Stimulated activated effector memory CD8-positive, alpha-beta T cell treated with anti-CD3 and anti-CD28 coated beads, Interleukin-12 subunit alpha, Interleukin-12 subunit beta, amount 100 ng/mL, for 72 hours (primary cell): Measurements from ENCODE around the gene ITGAE.

Experiments
- ATAC-seq: fragments of 150-1000 bp; cut with Tn5 transposase; 2 replicates; pipeline ENCODE4 v1.10.0; 2021
- DNase-seq, 2 donors: peaks; one replicate each; pipeline ENCODE4 v3.0.0; 2021 to 2022; ENCODE audit warnings: low spot score in 2 of 2
- H3K27ac Mint-ChIP-seq: one replicate; pipeline ENCODE4 v1.8.0; 2022; ENCODE audit warnings: mild to moderate bottlenecking, mixed read lengths
- H3K36me3 Mint-ChIP-seq: one replicate; pipeline ENCODE4 v1.8.0; 2022; ENCODE audit warnings: mild to moderate bottlenecking, mixed read lengths
- H3K4me1 Mint-ChIP-seq: one replicate; pipeline ENCODE4 v1.8.0; 2022; ENCODE audit warnings: mixed read lengths
- H3K4me3 Mint-ChIP-seq: one replicate; pipeline ENCODE4 v1.8.0; 2022; ENCODE audit warnings: mild to moderate bottlenecking, mixed read lengths
- H3K9me3 Mint-ChIP-seq: one replicate; pipeline ENCODE4 v1.8.0; 2022; ENCODE audit warnings: mixed read lengths

Gene ITGAE

GRCh38 chr17:3828151-3828851 lies 27.3 kb upstream of the ITGAE start:
- no peak overlapping the region for H3K4me3 Mint-ChIP-seq
- H3K36me3 Mint-ChIP-seq, result peaks cover 98% of the 10 kb centered on the region
- peaks cover 12% of the 10 kb centered on the region for H3K4me1 Mint-ChIP-seq
- no peak for DNase-seq
- H3K27ac Mint-ChIP-seq, result no peak overlapping the region
- no peak for ATAC-seq
- H3K9me3 Mint-ChIP-seq, result no peaks in the 10 kb centered on the region

GRCh38 chr17:3827124-3827773 lies 26.3 kb upstream of the ITGAE start:
- Mint-ChIP-seq H3K9me3 (no peaks in the 10 kb centered on the region), H3K4me3 (no peak overlapping the region), H3K36me3 (peaks cover 98% of the 10 kb centered on the region), H3K27ac (no peak overlapping the region), H3K4me1 (peaks cover 12% of the 10 kb centered on the region)
- ATAC-seq, result peak; percentile 62
- peak; percentile 62 to 79 for DNase-seq

- H3K4me1 Mint-ChIP-seq, result peaks cover 12% of the 10 kb centered on the region
- peaks cover 100% of the 10 kb centered on the region for H3K36me3 Mint-ChIP-seq
- no peak overlapping the region for H3K4me3 Mint-ChIP-seq
- ATAC-seq, result peak; percentile 19
- H3K9me3 Mint-ChIP-seq, result no peaks in the 10 kb centered on the region
- DNase-seq, result no peak
- peak overlapping the region; percentile 50 for H3K27ac Mint-ChIP-seq
Observed at GRCh38 chr17:3826191-3826590, 25.2 kb upstream of the ITGAE start.

- ATAC-seq (no peak), DNase-seq (no peak)
- Mint-ChIP-seq H3K9me3 (no peaks in the 10 kb centered on the region), H3K27ac (no peak overlapping the region), H3K4me3 (no peak overlapping the region), H3K4me1 (peaks cover 2% of the 10 kb centered on the region), H3K36me3 (peaks cover 100% of the 10 kb centered on the region)
Observed at GRCh38 chr17:3821101-3821500, 20.1 kb upstream of the ITGAE start.

- Mint-ChIP-seq H3K27ac (no peak overlapping the region), H3K36me3 (peaks cover 100% of the 10 kb centered on the region), H3K9me3 (no peaks in the 10 kb centered on the region), H3K4me1 (no peaks in the 10 kb centered on the region), H3K4me3 (no peak overlapping the region)
- ATAC-seq (no peak), DNase-seq (no peak)
Observed at GRCh38 chr17:3818786-3819185, 17.8 kb upstream of the ITGAE start.

GRCh38 chr17:3817851-3818605 lies 17.0 kb upstream of the ITGAE start:
- DNase-seq (no peak), ATAC-seq (no peak)
- Mint-ChIP-seq H3K4me3 (no peak overlapping the region), H3K36me3 (peaks cover 100% of the 10 kb centered on the region), H3K9me3 (no peaks in the 10 kb centered on the region), H3K4me1 (no peaks in the 10 kb centered on the region), H3K27ac (no peak overlapping the region)

GRCh38 chr17:3815925-3816324 lies 14.9 kb upstream of the ITGAE start:
- peaks cover 100% of the 10 kb centered on the region for H3K36me3 Mint-ChIP-seq
- ATAC-seq (no peak), DNase-seq (no peak)
- no peak overlapping the region for H3K27ac Mint-ChIP-seq
- H3K9me3 Mint-ChIP-seq, result no peaks in the 10 kb centered on the region
- no peak overlapping the region for H3K4me3 Mint-ChIP-seq
- H3K4me1 Mint-ChIP-seq, result no peaks in the 10 kb centered on the region

GRCh38 chr17:3815122-3815521 lies 14.1 kb upstream of the ITGAE start:
- H3K36me3 Mint-ChIP-seq, result peaks cover 100% of the 10 kb centered on the region
- peaks cover under 1% of the 10 kb centered on the region for H3K4me1 Mint-ChIP-seq
- H3K9me3 Mint-ChIP-seq, result no peaks in the 10 kb centered on the region
- H3K27ac Mint-ChIP-seq, result no peak overlapping the region
- no peak overlapping the region for H3K4me3 Mint-ChIP-seq
- ATAC-seq, result no peak
- no peak for DNase-seq

GRCh38 chr17:3814361-3814760 lies 13.4 kb upstream of the ITGAE start:
- H3K4me1 Mint-ChIP-seq, result peaks cover 4% of the 10 kb centered on the region
- H3K4me3 Mint-ChIP-seq, result no peak overlapping the region
- H3K27ac Mint-ChIP-seq, result no peak overlapping the region
- H3K36me3 Mint-ChIP-seq, result peaks cover 100% of the 10 kb centered on the region
- no peaks in the 10 kb centered on the region for H3K9me3 Mint-ChIP-seq
- ATAC-seq (no peak), DNase-seq (no peak)

- H3K27ac Mint-ChIP-seq, result no peak overlapping the region
- H3K36me3 Mint-ChIP-seq, result peaks cover 95% of the 10 kb centered on the region
- DNase-seq (no peak), ATAC-seq (no peak)
- H3K9me3 Mint-ChIP-seq, result no peaks in the 10 kb centered on the region
- no peak overlapping the region for H3K4me3 Mint-ChIP-seq
- peaks cover 10% of the 10 kb centered on the region for H3K4me1 Mint-ChIP-seq
Observed at GRCh38 chr17:3813171-3813570, 12.2 kb upstream of the ITGAE start.

GRCh38 chr17:3812771-3813170 lies 11.8 kb upstream of the ITGAE start:
- peaks cover 95% of the 10 kb centered on the region for H3K36me3 Mint-ChIP-seq
- DNase-seq (no peak), ATAC-seq (no peak)
- H3K4me3 Mint-ChIP-seq, result no peak overlapping the region
- no peaks in the 10 kb centered on the region for H3K9me3 Mint-ChIP-seq
- H3K27ac Mint-ChIP-seq, result no peak overlapping the region
- H3K4me1 Mint-ChIP-seq, result peaks cover 12% of the 10 kb centered on the region

- Mint-ChIP-seq H3K4me1 (peaks cover 12% of the 10 kb centered on the region), H3K36me3 (peaks cover 95% of the 10 kb centered on the region), H3K27ac (no peak overlapping the region), H3K9me3 (no peaks in the 10 kb centered on the region), H3K4me3 (no peak overlapping the region)
- no peak for ATAC-seq
- no peak for DNase-seq
Observed at GRCh38 chr17:3812284-3812683, 11.3 kb upstream of the ITGAE start.

- DNase-seq (no peak), ATAC-seq (no peak)
- peaks cover 86% of the 10 kb centered on the region for H3K36me3 Mint-ChIP-seq
- H3K9me3 Mint-ChIP-seq, result no peaks in the 10 kb centered on the region
- peaks cover 18% of the 10 kb centered on the region for H3K4me1 Mint-ChIP-seq
- no peak overlapping the region for H3K4me3 Mint-ChIP-seq
- H3K27ac Mint-ChIP-seq, result no peak overlapping the region
Observed at GRCh38 chr17:3810019-3810418, 9.0 kb upstream of the ITGAE start.

GRCh38 chr17:3809135-3809534 lies 8.1 kb upstream of the ITGAE start:
- H3K4me3 Mint-ChIP-seq, result no peak overlapping the region
- peaks cover 79% of the 10 kb centered on the region for H3K36me3 Mint-ChIP-seq
- H3K27ac Mint-ChIP-seq, result no peak overlapping the region
- H3K9me3 Mint-ChIP-seq, result no peaks in the 10 kb centered on the region
- DNase-seq (no peak), ATAC-seq (no peak)
- H3K4me1 Mint-ChIP-seq, result peaks cover 26% of the 10 kb centered on the region

GRCh38 chr17:3808701-3809100 lies 7.7 kb upstream of the ITGAE start:
- H3K4me1 Mint-ChIP-seq, result peaks cover 31% of the 10 kb centered on the region
- no peak overlapping the region for H3K4me3 Mint-ChIP-seq
- peaks cover 79% of the 10 kb centered on the region for H3K36me3 Mint-ChIP-seq
- ATAC-seq (no peak), DNase-seq (no peak)
- no peaks in the 10 kb centered on the region for H3K9me3 Mint-ChIP-seq
- no peak overlapping the region for H3K27ac Mint-ChIP-seq

GRCh38 chr17:3805581-3805980 lies 4.6 kb upstream of the ITGAE start:
- H3K4me3 Mint-ChIP-seq, result no peak overlapping the region
- ATAC-seq, result no peak
- no peaks in the 10 kb centered on the region for H3K9me3 Mint-ChIP-seq
- H3K36me3 Mint-ChIP-seq, result peaks cover 53% of the 10 kb centered on the region
- peaks cover 53% of the 10 kb centered on the region for H3K4me1 Mint-ChIP-seq
- H3K27ac Mint-ChIP-seq, result no peak overlapping the region
- no peak for DNase-seq
